Adrenal gland (tissue), 5 donors: ENCODE results near the gene ANO2.

Experiments
- POLR2A ChIP-seq, 2 donors: fragments of 450-650 bp; IDR thresholded peaks; one replicate each; pipeline ENCODE4 v1.6.1; 2017; ENCODE audit warnings: antibody characterized with exemption in 2 of 2, mild to moderate bottlenecking in 2 of 2, moderate library complexity in 1 of 2
- TF ChIP-seq, protein P1 (sequence below), 6 experiments: fragments of 450-650 bp in 4 of 6; fragments of 200-600 bp in 2 of 6; sonication (generic) in 1 of 6; IDR thresholded peaks; 1 replicate in 5 of 6; 2 replicates in 1 of 6; pipeline versions ENCODE4 v1.5.1 to v1.8.0; 2016 to 2021; ENCODE audit warnings: antibody characterized with exemption in 6 of 6, mild to moderate bottlenecking in 2 of 6, moderate library complexity in 1 of 6
- donor health status: DM: no; HTN: no; CAD: no.

DNA sequence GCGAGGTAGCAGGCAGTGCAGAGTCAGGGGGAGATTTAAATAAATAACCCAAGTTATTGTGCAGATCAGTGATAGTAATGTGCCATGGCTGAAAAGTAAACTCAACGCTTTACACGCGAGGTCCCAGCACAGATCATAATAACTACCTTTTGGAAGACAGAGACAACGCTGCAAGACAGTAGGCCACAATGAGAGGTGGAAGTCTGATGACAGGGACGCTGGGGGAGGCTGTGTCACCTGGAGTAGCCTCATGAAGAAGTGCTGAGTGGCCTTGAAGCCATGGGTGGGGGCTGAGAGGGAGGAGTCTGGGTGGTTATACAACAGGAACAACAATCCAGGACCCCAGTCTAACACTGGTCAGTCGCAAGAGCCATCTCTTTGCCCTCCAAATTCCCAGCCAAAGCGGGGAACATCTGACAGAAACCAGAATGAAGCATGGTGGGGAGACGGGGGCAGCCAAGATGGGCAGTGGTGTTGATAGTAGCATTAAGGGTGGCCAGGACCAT, 28.2 kb downstream of the ANO2 start:
- TF ChIP-seq, protein P1, sequence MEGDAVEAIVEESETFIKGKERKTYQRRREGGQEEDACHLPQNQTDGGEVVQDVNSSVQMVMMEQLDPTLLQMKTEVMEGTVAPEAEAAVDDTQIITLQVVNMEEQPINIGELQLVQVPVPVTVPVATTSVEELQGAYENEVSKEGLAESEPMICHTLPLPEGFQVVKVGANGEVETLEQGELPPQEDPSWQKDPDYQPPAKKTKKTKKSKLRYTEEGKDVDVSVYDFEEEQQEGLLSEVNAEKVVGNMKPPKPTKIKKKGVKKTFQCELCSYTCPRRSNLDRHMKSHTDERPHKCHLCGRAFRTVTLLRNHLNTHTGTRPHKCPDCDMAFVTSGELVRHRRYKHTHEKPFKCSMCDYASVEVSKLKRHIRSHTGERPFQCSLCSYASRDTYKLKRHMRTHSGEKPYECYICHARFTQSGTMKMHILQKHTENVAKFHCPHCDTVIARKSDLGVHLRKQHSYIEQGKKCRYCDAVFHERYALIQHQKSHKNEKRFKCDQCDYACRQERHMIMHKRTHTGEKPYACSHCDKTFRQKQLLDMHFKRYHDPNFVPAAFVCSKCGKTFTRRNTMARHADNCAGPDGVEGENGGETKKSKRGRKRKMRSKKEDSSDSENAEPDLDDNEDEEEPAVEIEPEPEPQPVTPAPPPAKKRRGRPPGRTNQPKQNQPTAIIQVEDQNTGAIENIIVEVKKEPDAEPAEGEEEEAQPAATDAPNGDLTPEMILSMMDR (IDR thresholded peaks at IDR 0.05), result no peak
- no peak for TF ChIP-seq POLR2A (IDR thresholded peaks at IDR 0.05)
